WTC11 (cell line): ENCODE measurements around the gene RANGAP1.

Experiments used
- E2F1 ChIP-seq: sonication (generic); formaldehyde crosslinking; IDR thresholded peaks from 2 replicates; pipeline ENCODE4 v1.8.0; 2022; ENCODE audit warnings: mild to moderate bottlenecking, missing genetic modification reagents
- GABPB1 ChIP-seq: sonication (generic); formaldehyde crosslinking; IDR thresholded peaks from 2 replicates; pipeline ENCODE4 v1.8.1; 2023; ENCODE audit warnings: mild to moderate bottlenecking, missing genetic modification reagents
- TF ChIP-seq, protein P1 (sequence below): fragments of 200-600 bp; IDR thresholded peaks from 2 replicates; pipeline ENCODE4 v1.8.0; 2022; ENCODE audit warnings: antibody characterized with exemption
- TF ChIP-seq, protein P2 (sequence below): sonication (generic); formaldehyde crosslinking; conservative IDR thresholded peaks from 2 replicates; pipeline ENCODE4 v1.8.1; 2022; ENCODE audit warnings: mild to moderate bottlenecking, missing genetic modification reagents

DNA sequence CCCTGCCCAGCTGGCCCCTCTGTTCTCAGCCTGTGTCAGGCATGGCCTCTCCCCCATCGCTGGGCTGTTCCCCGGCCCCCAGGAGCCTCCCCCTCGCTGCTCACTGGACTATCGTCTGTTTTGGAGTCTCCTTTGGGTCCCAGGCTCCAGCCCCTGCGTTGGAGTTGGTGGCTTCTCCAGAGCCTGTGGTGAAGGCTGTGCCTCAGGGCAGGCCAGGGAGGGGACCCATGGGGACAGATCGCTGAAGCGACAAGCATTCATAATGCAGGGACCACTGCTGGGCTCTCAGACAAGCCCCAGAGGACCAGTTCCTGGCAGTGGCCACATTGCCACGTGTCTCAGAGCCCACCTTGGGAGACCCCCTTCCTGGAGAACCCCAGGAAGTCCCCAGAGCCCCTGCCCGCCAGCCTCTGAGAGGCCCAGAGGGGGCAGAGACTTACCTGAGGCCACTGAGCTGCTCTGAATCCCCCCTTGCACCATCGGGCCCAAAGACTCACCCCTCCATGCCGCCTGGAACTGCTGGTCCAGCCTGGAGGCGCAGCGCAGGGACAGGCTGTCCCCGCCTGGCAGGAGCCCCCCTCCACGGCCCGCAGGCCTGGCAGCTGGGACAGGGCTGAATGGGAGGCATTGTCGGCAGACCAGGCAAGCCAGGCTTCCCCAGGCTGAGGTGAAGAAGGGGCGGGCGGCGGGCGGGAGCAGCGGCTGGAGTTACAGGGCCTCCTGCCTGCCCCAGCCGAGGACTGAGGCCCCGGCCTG is 45.4 kb downstream of the RANGAP1 start, which contains the start of gene CHADL:
- TF ChIP-seq, protein P1, sequence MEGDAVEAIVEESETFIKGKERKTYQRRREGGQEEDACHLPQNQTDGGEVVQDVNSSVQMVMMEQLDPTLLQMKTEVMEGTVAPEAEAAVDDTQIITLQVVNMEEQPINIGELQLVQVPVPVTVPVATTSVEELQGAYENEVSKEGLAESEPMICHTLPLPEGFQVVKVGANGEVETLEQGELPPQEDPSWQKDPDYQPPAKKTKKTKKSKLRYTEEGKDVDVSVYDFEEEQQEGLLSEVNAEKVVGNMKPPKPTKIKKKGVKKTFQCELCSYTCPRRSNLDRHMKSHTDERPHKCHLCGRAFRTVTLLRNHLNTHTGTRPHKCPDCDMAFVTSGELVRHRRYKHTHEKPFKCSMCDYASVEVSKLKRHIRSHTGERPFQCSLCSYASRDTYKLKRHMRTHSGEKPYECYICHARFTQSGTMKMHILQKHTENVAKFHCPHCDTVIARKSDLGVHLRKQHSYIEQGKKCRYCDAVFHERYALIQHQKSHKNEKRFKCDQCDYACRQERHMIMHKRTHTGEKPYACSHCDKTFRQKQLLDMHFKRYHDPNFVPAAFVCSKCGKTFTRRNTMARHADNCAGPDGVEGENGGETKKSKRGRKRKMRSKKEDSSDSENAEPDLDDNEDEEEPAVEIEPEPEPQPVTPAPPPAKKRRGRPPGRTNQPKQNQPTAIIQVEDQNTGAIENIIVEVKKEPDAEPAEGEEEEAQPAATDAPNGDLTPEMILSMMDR: no peak
- no peak for TF ChIP-seq GABPB1 (CRISPR knock-in tag)
- TF ChIP-seq, protein P2, sequence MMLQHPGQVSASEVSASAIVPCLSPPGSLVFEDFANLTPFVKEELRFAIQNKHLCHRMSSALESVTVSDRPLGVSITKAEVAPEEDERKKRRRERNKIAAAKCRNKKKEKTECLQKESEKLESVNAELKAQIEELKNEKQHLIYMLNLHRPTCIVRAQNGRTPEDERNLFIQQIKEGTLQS (CRISPR knock-in tag): no peak
- no peak for TF ChIP-seq E2F1 (CRISPR knock-in tag)
